ENCODE measurements around the gene MBNL2.
"Not testable (repeated sequence)": the region's sequence is repeated elsewhere in the genome, so short reads cannot be mapped to it uniquely, and the experiment has no call there.

Gene MBNL2

DNA sequence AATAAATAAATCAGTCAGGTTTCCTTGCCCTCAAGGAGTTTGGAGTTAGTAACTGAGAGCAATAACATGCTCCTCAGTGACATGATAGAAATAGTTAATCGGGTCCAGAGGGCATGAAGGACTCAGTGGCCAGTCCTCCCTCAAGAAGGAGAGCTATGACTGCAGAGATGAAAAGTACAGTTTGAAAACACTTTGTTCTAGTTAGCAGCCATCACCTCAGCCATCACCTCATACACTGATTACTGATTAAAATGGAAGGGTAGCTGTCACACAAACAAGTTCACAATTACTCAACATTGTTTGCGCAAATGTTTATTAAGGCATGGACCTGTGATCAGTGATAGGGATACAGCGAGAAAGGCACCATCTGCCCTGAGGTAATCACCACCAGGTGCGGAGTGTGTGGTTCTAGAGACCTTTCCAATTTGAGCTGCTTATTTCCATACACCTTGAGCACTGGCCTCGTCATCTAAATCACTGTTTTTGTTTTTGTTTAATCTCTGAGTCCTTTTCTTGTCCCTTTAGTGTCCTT lies 126.5 kb downstream of the MBNL2 start:
- no peak for DNase-seq (ENCODE audit: low read depth)

GRCh38 chr13:97352012-97352411 lies 129.9 kb downstream of the MBNL2 start:
- not testable (repeated sequence) for DNase-seq (ENCODE audit: low read depth)

DNA sequence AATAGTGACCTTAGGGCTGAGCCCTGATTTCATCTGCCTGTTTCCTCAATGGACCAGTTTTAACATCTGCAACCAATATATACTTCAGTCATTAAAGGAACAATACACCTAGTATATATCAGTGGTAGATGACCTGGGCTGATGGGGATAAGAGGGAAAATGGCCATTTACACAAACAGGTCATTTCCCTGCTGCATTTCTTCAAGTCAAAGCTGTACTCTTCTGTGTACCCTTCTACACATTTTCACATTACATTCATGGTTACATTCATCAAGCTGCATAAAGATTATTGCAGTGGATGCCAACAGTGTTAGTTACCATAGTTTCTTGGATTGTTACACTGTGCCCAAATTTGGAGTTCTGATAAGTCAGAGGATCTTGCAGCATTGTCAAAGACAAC lies 130.7 kb downstream of the MBNL2 start:
- DNase-seq (ENCODE audit: low read depth): no peak

GRCh38 chr13:97353927-97354675 lies 132.0 kb downstream of the MBNL2 start:
- DNase-seq (ENCODE audit: low read depth): no peak

- DNase-seq (ENCODE audit: low read depth): no peak
Measured at GRCh38 chr13:97354808-97355207, 132.7 kb downstream of the MBNL2 start.

- no peak for DNase-seq (ENCODE audit: low read depth)
Measured at GRCh38 chr13:97356592-97356991, 134.5 kb downstream of the MBNL2 start.

DNA sequence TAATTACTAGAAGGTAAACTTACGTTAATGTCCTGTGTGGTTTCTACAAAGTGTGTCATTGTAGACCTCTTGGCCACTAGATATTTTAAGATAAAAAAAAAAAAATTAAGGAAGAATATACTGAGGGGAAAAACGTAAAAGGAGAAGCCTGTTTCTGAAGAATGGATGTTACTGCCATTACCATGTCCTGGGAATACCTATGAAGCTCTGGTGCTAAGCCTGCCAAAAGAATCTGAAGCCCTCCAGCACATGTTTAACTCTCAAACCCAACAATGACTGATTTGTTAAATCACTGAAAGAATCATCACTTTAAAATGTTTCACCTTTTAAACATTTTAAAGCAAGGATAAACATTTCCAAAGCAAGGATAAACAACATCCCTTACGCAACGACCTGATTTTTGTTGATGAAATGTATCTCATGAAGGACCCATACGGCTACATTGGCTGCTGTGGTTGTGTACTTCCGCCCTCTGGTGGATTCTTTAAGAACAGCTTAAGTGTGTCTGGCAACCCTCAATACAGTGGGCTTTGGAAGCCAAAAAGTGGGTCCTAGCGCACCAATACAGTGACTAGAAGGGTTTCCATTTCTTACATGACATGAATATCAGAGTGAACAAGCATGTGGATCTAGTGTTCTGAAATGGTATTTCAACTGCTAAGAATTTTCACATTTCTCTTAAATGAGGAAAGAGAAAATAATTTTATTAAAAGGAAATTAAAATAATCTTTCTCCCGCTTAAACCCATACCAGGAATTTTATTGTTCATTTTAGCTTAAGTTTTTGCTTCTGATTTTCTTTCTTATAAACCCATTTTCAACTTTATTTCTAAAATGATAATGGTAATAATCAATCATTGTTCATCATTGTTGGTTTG lies 137.3 kb downstream of the MBNL2 start:
- DNase-seq (ENCODE audit: low read depth): peak; percentile 11

DNA sequence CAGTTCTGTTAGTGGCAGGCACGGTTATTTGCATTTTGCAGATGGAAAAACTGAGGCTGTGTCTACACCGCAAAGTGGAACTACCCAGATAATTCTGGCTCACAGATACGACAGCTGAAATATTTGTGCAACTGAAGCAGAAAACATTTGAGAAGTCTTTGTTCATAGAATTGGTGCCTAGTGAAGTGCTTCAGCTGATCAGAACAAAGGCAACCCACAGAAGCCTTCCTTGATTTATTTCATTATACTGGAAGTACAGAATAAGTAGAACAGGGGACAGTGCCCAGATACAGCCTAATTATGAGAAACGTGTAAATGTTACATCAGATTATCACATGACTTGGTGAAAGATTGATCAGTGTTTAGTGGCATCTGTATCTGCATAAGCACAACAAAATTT lies 138.5 kb downstream of the MBNL2 start:
- no peak for DNase-seq (ENCODE audit: low read depth)

- DNase-seq (ENCODE audit: low read depth): no peak
Measured at GRCh38 chr13:97364031-97364430, 141.9 kb downstream of the MBNL2 start.

DNA sequence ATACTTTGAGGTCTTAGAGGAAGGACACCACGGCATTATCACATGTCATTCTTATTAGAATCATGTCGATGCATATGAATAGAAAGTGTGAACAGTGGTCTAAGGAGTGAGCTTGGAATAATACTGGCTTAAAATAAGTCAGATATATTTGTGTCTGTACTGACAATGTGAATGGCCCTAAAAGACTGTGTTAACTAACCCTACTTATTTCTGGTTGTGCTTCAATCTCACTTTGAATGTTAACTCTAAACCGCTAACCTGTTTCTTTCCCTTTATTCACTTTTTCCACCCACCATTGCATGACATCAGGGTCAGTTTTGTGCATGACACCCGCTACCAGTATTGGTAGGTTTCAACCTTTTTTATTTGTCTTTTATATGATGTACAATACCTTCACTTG lies 142.7 kb downstream of the MBNL2 start:
- no peak for DNase-seq (ENCODE audit: low read depth)

- DNase-seq (ENCODE audit: low read depth): no peak
Measured at GRCh38 chr13:97366172-97366688, 144.1 kb downstream of the MBNL2 start.

- no peak for DNase-seq (ENCODE audit: low read depth)
Measured at GRCh38 chr13:97367016-97367822, 145.1 kb downstream of the MBNL2 start.

- DNase-seq (ENCODE audit: low read depth): no peak
Measured at GRCh38 chr13:97369261-97369893, 147.2 kb downstream of the MBNL2 start.

DNA sequence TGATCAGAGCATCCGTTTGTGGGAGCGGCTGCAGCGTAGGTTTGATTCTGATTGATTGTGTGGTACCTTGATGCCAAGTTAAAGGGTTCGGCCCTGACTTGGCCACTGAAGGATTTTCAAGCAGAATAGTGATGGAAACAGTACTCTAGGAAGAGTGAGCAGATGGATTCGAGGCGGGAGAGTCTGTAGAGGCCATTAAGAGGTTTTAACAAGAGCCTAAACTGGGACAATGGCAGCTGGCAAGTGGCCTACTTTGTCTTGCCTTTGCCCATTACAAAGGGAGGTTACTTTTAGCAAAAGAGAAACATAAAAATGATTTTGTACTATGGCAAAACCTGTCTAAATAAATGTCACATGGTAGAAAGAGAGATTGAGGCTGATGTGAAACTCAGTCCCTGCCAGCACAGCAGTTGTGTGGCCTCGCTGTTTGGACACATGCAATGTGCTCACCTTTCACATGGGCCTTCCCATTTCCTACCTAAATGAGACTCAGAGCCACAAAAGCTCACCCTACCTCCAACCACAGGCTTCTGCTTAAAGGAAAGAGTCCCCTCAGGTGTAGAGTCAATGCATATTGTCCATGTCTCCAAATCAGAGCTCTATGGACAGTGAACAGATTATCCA lies 149.5 kb downstream of the MBNL2 start:
- DNase-seq (ENCODE audit: low read depth): no peak

- DNase-seq (ENCODE audit: low read depth): no peak
Measured at GRCh38 chr13:97372936-97373335, 150.8 kb downstream of the MBNL2 start.

GRCh38 chr13:97373787-97374186 lies 151.7 kb downstream of the MBNL2 start:
- no peak for DNase-seq (ENCODE audit: low read depth)

GRCh38 chr13:97376981-97377380 lies 154.8 kb downstream of the MBNL2 start:
- no peak for DNase-seq (ENCODE audit: low read depth)

DNA sequence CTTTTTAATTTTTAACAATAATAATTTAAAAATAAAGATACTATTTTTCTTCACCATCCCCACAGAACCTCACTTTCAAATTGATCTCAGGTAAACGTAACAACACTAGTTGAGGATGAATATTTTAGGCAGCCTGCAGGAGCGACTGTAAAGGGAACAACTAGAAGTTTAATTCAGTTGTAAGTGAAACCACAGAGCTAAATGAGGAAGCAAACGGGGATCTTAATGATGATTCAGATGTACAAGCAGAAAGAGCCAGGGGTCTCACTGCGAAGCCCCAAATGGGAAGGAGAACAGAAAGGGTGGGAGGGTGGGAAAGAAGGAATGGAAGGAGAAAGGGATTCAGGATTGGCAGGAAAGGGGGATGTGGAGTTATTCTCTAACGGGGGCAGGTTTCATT lies 157.3 kb downstream of the MBNL2 start:
- DNase-seq (ENCODE audit: low read depth): no peak

- no peak for DNase-seq (ENCODE audit: low read depth)
Measured at GRCh38 chr13:97380696-97381095, 158.6 kb downstream of the MBNL2 start.

DNA sequence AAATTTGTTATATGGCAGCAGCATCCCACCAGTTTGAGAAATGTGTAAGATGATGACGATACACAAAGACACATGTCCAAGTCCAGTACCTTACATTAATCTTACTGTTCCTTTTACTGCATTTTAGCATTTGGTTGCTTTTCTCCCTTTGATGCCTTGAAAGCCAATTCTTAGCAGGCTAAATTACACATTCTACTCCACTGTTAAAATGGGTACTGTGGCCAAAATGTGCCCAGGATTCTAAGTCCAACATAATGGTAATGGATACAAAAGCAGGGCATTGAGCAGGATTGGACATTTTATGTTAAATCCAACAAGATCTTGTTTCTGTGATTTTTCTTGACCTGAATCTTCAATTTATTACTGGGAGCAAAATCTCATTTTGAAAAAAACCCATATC lies 159.1 kb downstream of the MBNL2 start:
- no peak for DNase-seq (ENCODE audit: low read depth)

DNA sequence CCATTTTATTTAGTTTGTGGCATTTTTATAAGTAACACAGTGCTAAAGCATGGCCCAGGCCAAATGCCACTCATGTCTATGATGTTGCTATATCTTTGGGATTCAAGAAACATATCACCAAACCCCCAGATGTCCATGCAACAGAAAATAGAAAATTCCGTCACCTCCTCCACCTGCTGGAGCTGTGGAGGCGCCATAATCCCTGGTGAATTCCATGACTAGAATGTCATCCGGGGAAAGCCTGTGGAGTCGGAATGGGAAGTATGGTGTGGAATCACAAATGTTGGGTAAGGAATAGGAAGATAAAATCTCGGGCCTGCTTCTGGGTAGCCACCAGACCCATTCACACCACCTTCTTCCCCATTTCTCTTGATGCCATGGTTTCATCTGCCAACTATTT lies 160.1 kb downstream of the MBNL2 start:
- DNase-seq (ENCODE audit: low read depth): no peak

All from stimulated activated CD8-positive, alpha-beta memory T cell treated with anti-CD3 and anti-CD28 coated beads, Interleukin-7, amount 100 ng/mL, for 24 hours (primary cell).